Tibial nerve (tissue), 3 donors: Measurements from ENCODE around the gene BCAR3.

ENCODE experiments used
- POLR2A ChIP-seq, 2 donors: fragments of 450-650 bp; IDR thresholded peaks; one replicate each; pipeline ENCODE4 v1.6.1; 2017; ENCODE audit warnings: antibody characterized with exemption in 2 of 2, mild to moderate bottlenecking in 2 of 2, moderate library complexity in 2 of 2
- TF ChIP-seq, protein P1 (sequence below), 5 experiments: fragments of 200-600 bp in 3 of 5; fragments of 450-650 bp in 2 of 5; sonication (generic) in 3 of 5; IDR thresholded peaks; one replicate each; pipeline ENCODE4 v1.5.1; 2016 to 2019; ENCODE audit warnings: antibody characterized with exemption in 5 of 5, mild to moderate bottlenecking in 3 of 5, moderate library complexity in 2 of 5

DNA sequence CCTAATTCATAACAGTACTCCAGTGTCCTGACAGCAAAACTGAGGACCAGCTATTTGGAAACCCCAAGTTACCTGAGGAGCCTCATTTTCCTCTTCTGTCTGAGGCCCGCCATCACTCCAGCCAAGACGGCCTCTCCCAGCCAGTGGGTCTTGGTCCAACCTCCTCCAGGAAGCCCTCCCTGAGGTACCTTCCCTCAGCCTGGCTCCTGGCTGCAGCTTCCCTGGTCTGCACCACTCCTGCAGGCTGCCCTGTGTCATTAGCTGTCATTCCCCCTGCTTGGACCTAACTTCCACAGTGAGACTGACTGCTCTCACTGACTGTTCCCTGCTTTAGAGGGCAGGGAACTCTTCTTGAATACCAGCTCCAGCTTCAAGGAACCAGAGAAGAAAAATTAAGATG, 33.0 kb downstream of the BCAR3 start:
- TF ChIP-seq, protein P1, sequence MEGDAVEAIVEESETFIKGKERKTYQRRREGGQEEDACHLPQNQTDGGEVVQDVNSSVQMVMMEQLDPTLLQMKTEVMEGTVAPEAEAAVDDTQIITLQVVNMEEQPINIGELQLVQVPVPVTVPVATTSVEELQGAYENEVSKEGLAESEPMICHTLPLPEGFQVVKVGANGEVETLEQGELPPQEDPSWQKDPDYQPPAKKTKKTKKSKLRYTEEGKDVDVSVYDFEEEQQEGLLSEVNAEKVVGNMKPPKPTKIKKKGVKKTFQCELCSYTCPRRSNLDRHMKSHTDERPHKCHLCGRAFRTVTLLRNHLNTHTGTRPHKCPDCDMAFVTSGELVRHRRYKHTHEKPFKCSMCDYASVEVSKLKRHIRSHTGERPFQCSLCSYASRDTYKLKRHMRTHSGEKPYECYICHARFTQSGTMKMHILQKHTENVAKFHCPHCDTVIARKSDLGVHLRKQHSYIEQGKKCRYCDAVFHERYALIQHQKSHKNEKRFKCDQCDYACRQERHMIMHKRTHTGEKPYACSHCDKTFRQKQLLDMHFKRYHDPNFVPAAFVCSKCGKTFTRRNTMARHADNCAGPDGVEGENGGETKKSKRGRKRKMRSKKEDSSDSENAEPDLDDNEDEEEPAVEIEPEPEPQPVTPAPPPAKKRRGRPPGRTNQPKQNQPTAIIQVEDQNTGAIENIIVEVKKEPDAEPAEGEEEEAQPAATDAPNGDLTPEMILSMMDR (IDR thresholded peaks at IDR 0.05): no peak
- no peak for TF ChIP-seq POLR2A (IDR thresholded peaks at IDR 0.05)
